GM12891 (cell line): ENCODE results near the gene PLXND1.

ENCODE experiments used
- DNase-seq: peaks from one replicate; pipeline ENCODE4 v3.0.0; 2011; ENCODE audit warnings: low spot score; ENCODE audit not compliant: insufficient read length
- FAIRE-seq: peaks from 2 replicates; lab custom pipeline; 2011; peaks lifted over from hg19 to GRCh38; lab: Jason Lieb, UNC
- PAX5 ChIP-seq: IDR thresholded peaks from 2 replicates; pipeline ENCODE4 v1.6.1; 2011; ENCODE audit warnings: low read length, moderate library complexity, mild to moderate bottlenecking; ENCODE audit not compliant: insufficient read depth, severe bottlenecking
- POLR2A ChIP-seq: IDR thresholded peaks from 2 replicates; pipeline ENCODE4 v1.6.1; 2011; ENCODE audit warnings: low read depth, low read length, control low read depth
- POLR2AphosphoS5 ChIP-seq: IDR thresholded peaks from 2 replicates; pipeline ENCODE4 v1.6.1; 2011; ENCODE audit warnings: low read depth, low read length, control low read depth
- POU2F2 ChIP-seq: IDR thresholded peaks from 2 replicates; pipeline ENCODE4 v1.6.1; 2011; ENCODE audit warnings: low read depth, mild to moderate bottlenecking, control low read depth, low read length, moderate library complexity
- SPI1 ChIP-seq: IDR thresholded peaks from 2 replicates; pipeline ENCODE4 v1.6.1; 2011; ENCODE audit warnings: low read depth, low read length, control low read depth
- TAF1 ChIP-seq: IDR thresholded peaks from 2 replicates; pipeline ENCODE4 v1.6.1; 2011; ENCODE audit warnings: low read depth, low read length, control low read depth

PLXND1 gene

DNA sequence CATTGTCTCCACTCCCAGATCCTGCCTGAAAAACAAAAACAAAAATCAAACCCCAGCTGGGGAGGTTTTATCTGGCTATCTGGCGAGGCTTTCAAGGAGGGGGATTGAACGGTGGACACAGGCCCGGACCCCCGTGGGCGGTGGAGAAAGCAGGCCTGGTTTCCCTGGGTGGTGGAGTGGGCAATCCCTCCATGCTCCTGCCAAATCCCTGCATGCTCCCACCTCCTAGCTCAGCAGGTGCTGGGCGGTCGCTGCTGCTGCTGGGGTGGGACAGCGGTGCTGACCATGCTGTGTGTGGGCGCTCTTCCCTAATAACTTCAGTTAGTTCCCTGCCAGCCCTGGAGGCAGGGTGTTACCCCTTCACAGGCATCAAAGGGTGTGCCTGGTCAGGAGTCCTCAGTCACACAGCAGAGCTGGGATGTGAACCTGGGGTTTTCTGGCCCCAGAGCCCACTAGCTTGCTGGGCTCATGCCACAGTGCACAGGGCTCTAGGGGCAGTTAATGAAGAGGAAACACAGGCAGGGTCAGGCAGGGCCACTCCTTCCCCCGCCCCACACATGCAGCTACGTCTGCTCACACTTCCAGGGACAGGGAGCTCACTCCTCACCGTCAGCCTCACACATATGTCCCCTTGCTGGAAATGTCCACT lies 15.9 kb upstream of the PLXND1 start:
- TF ChIP-seq PAX5 (no peak), TAF1 (no peak), POLR2A (no peak), SPI1 (no peak), POU2F2 (no peak), POLR2AphosphoS5 (no peak)
- DNase-seq, result no peak
- no peak for FAIRE-seq

DNA sequence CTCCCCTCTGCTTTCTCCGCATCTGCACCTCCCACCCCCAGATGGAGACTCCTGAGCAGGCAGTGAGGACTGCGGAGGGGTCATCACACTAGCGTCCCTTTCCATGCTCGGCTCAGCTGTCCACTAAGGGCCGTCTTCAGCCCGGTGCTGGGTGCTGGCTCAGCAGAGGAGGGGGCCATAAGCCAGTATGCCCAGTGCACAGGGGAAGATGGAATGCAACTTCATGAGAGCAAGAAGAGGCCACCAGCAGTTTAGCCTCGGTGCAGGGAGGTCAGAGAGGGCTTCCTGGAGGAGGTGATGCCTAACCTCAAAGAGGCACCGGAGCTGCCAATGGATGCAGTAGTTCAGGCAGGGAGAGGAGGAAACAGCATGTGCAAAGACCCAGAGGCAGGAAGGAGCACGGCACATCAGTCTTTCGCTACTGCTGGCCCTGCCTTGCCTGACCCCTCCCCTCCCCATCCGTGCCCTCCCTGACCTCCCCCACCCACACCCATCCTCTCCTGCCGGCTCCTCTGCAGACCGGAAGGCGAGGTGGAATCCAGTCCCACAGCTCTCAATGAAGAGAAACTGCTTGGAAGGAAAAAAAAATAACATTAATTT lies 15.2 kb upstream of the PLXND1 start:
- FAIRE-seq (no peak), DNase-seq (no peak)
- no peak for TF ChIP-seq SPI1
- TF ChIP-seq POU2F2, result no peak
- TF ChIP-seq PAX5, result no peak
- TF ChIP-seq TAF1, result no peak
- no peak for TF ChIP-seq POLR2AphosphoS5
- no peak for TF ChIP-seq POLR2A

DNA sequence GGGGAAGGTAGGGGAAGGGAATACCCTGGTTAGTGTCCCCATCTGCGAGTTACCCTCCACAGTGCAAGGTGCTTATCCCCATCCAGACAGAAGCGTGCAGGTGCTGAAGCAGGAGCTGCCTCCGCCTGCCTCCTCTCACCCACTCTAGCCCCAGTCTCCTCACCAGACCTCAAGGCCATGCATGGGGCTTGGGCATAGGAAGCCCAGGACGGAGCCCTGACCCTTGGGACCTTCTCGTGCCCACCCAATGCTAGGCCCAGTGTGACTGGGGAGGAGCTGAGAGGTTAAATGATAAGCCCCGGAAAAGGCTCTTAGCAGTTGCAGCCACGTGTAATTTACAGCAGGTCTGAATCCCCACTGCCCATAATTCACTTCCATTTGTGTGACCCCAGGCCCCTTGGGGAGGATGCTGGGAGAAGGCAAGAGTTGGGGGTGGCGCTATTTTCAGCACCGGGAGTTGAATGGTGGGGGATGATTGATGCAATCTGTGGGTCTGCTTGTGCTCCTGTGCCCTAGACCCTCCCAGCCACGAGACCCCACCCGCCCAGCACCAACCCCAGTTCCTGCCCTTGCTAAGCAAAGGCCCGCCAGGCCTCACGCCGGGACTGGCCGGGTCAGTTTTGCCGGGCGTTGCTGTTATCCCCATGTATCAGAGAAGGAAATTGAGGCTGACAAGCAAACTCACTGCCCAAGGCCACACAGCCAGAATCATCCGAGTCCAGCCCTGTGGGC lies 14.5 kb upstream of the PLXND1 start:
- TF ChIP-seq POLR2A (no peak), SPI1 (no peak), TAF1 (no peak), POU2F2 (no peak), PAX5 (no peak), POLR2AphosphoS5 (no peak)
- DNase-seq (no peak), FAIRE-seq (no peak)

DNA sequence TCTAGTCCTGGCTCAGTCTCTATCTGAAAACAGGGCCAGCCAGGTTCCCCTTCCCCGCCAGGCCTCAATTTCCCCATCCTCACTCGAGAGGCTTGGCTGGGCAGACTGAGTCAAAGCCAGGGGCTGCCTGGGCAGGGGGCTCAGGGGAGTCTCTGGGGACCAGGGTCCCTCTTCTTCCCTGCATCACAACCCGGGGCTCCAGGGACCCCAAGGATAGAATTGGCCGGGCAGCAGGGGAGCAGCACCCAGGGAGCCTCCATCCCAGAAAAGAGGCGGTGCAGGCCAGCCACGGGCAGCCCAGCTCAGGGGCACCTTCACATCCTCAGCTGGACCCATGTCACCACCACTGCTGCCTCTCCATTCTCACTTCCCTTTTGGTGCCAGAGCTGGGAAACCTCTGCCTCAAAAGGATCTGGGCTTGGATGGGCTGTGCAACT lies 13.3 kb upstream of the PLXND1 start:
- no peak for DNase-seq
- FAIRE-seq, result no peak
- no peak for TF ChIP-seq POLR2A
- TF ChIP-seq SPI1, result peak; percentile 60
- no peak for TF ChIP-seq POU2F2

DNA sequence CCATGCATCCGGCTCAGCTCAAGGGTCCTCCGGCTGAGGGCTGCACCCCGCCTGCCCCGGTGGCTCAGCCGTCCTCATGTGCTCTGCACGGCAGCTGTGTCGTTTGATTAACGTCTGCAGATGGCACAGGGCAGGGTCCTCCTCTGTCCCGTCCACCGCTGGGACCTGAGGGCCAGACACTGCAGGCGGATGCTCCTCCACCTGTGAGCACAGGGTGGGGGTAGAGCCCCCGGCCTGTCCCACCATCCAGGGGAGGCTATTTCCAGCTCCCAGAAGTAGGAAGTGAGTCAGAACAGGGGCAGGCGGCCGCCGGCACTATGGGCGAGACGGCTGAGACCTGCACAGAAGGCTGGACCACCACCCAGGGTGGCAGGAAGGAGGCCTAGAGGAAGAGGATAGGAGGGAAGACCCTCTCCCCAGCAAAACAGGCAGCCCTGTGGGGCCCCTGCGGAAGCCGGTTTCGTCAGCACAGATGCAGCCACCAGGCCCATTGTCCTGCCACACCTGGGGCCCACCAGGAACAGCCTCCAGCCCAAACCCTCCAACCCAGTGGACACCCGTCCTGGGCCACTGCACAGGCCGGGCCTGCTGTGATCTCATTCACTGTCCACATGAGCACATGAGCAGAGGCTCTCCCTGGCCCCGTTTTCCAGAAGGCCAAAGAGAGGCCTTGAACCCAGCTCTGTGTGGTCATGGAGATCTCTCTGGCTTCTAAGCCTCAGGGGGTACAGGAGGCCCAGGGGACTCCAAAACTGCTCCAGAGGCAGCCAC lies 12.6 kb upstream of the PLXND1 start:
- DNase-seq (no peak), FAIRE-seq (no peak)
- TF ChIP-seq TAF1 (no peak), POLR2A (no peak), POLR2AphosphoS5 (no peak)

DNA sequence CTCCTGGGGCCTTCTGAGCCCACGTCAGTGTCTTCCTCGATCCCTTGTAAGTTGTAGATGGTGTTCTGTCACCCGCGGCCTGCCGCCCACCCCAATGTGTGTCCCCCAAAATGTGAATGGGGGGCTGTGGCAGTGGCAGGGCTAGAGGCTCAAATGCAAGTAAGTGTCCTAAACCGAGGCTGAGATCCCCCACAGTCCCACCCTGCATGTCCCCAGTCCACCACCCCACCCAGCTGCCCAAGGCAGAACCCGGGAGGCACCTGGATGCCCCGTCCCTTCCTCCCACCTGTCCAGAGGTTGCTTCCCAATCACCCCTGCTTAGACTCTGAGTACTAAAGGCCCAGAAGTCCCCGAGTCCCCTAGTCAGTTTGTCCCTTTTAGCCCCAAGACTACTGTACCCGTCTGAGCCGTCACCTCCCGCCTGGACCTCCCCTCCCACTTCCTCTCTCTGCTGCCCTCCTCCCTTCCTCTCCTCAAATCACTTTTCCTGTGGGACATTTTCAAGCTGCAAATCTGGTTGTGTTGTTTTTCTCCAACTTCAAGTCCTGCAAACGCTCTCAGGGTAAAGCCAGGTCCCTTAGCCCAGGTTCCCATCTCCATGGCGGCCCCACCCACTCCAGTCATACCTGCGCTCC lies 11.8 kb upstream of the PLXND1 start:
- no peak for DNase-seq
- TF ChIP-seq SPI1 (peak; percentile 59), POLR2A (no peak), PAX5 (no peak), POLR2AphosphoS5 (no peak)
- FAIRE-seq, result no peak

DNA sequence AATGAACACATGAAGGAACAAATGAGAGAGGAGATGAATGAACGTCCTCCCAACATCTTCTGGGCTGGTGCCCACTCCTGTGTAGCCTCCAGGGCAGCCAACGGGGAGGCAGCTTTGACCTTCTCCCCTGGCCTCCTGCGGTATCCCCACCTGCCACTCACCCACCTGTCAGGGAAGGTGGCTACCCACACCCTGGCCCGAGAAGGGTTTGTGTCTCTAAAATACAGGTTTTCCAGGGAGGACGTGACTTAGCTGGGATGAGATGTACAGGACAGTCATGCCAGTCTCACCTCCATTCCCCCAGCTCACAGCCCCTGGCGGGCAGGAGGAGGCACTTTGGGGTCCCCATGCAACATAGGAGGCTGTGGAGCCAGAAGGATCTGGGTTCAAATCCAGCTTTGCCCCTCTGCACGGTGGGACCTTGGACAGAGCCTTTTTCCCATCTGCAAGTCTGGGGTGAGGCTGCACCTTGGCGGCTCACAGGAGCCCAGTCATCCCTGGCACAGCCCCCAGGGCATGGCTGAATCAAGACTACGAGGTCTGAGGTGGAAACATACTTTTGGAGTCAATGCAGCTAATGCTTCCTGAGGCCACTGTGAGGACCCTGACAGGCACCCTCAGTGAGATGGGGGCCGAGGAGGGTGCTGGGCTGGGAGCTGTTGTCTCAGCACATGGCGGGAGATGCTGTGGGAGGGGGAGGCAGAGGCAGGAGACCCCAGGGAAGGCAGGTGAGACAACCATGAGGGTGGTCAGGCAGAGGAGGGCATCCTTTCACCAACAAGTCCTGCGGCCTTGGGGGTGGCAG lies 11.1 kb upstream of the PLXND1 start:
- DNase-seq (no peak), FAIRE-seq (no peak)
- no peak for TF ChIP-seq PAX5
- TF ChIP-seq POLR2AphosphoS5, result no peak
- TF ChIP-seq POLR2A, result no peak
- TF ChIP-seq SPI1, result no peak
- TF ChIP-seq POU2F2, result no peak
- no peak for TF ChIP-seq TAF1

DNA sequence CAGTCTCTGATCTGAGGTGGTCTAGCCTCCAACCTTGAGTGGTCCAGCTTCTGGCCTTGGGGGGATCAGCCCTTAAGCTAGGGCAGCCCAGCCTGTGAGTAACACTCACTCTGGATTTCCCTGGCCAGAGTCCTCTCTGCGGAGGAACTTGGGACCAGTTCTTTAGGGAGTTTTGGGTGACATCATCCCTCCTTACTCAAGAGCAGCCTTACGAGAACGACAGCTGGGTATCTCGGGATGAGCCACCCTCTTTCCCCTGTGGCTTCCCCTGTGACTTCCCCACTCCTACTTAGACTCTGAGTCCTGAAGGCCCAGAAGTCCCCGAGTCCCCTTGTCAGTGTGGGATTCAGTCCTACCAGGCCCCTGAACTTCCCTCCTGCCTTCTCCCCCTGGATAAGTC lies 10.2 kb upstream of the PLXND1 start:
- DNase-seq (no peak), FAIRE-seq (no peak)
- TF ChIP-seq TAF1 (no peak), SPI1 (0 out of 2 replicates have a peak, but pooled peaks have one; percentile 11), POLR2AphosphoS5 (no peak)

DNA sequence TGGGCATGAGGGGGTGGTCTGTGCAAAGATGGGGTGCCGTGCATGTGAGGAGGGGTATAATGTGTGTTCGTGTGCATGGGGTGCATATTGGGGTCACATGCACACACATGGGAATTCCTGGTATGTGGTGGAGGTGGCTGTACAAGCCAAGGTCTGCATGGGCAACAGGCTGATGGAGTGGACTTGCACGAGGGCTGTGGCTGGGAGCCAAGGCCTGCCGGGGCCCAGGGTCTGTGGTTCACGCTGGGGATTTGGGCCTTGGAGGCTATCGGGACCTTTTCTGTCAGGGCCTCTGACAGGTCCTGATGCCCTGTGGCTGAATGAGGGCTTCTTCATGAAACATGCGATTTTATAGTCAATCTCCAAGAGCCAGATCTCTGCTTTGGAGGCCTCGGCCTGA lies 9.8 kb upstream of the PLXND1 start:
- FAIRE-seq (no peak), DNase-seq (no peak)
- TF ChIP-seq POLR2A (no peak), POU2F2 (no peak), SPI1 (no peak), POLR2AphosphoS5 (no peak), TAF1 (no peak), PAX5 (no peak)
